Chondrocyte (in vitro differentiated cells): Measurements from ENCODE around the gene IFTAP. TPM values are rescaled to one million over a fixed set of nuclear protein-coding genes. Genes with fewer than 3 reads are reported as not detected.

ENCODE experiments used
- DNase-seq: peaks from one replicate; pipeline ENCODE4 v3.0.0; 2021; ENCODE audit warnings: mixed read lengths, low spot score
- H3K27ac Mint-ChIP-seq: one replicate; pipeline ENCODE4 v1.8.0; 2021; ENCODE audit warnings: mild to moderate bottlenecking, moderate library complexity, mixed read lengths; ENCODE audit not compliant: unreplicated experiment
- H3K27me3 Mint-ChIP-seq: 2 replicates; pipeline ENCODE4 v1.8.0; 2021; ENCODE audit warnings: low read depth, mixed read lengths
- H3K36me3 Mint-ChIP-seq: 2 replicates; pipeline ENCODE4 v1.8.0; 2021; ENCODE audit warnings: low read depth, mixed read lengths
- H3K4me1 Mint-ChIP-seq: 2 replicates; pipeline ENCODE4 v1.8.0; 2021; ENCODE audit warnings: low read depth, mild to moderate bottlenecking, mixed read lengths
- H3K4me3 Mint-ChIP-seq: one replicate; pipeline ENCODE4 v1.8.0; 2021; ENCODE audit warnings: mild to moderate bottlenecking, moderate library complexity, mixed read lengths; ENCODE audit not compliant: unreplicated experiment
- H3K9me3 Mint-ChIP-seq: 2 replicates; pipeline ENCODE4 v1.8.0; 2021; ENCODE audit warnings: low read depth, mixed read lengths
- total RNA-seq: library from RNA; stranded (reverse); gene quantifications from 3 replicates; pipeline ENCODE4 v1.2.1, GENCODE V29; 2021
- TF ChIP-seq, protein P1 (sequence below): fragments of 200-600 bp; sonication (generic); IDR thresholded peaks from 2 replicates; pipeline ENCODE4 v1.5.0; 2021; ENCODE audit warnings: antibody characterized with exemption, mild to moderate bottlenecking, moderate library complexity

Gene IFTAP
- total RNA-seq, 1 donor from 2014 or later: 19.7 TPM

DNA sequence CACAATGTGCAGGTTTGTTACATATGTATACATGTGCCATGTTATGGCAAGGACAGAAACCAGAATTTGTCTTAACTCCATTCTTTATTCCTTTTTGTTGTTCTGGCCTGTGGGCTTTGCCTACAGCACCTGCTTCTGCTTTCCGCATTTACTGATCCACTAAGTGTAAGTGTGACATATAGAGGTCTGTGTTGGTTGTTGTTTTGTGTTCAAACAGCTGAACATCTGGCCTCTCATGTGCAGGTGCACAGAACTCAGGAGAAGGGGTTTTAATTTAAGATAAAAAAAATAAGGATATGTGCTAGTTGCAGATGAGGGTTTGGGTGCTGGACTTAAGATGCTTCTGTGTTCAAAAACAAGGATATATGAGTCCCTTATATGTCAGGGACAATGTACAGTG, 89.5 kb downstream of the IFTAP start:
- no peak overlapping the region for H3K27ac Mint-ChIP-seq
- no peaks in the 10 kb centered on the region for H3K36me3 Mint-ChIP-seq
- peaks cover 33% of the 10 kb centered on the region for H3K27me3 Mint-ChIP-seq
- H3K9me3 Mint-ChIP-seq: peaks cover 3% of the 10 kb centered on the region
- no peaks in the 10 kb centered on the region for H3K4me1 Mint-ChIP-seq
- DNase-seq: no peak
- no peak overlapping the region for H3K4me3 Mint-ChIP-seq
- TF ChIP-seq, protein P1, sequence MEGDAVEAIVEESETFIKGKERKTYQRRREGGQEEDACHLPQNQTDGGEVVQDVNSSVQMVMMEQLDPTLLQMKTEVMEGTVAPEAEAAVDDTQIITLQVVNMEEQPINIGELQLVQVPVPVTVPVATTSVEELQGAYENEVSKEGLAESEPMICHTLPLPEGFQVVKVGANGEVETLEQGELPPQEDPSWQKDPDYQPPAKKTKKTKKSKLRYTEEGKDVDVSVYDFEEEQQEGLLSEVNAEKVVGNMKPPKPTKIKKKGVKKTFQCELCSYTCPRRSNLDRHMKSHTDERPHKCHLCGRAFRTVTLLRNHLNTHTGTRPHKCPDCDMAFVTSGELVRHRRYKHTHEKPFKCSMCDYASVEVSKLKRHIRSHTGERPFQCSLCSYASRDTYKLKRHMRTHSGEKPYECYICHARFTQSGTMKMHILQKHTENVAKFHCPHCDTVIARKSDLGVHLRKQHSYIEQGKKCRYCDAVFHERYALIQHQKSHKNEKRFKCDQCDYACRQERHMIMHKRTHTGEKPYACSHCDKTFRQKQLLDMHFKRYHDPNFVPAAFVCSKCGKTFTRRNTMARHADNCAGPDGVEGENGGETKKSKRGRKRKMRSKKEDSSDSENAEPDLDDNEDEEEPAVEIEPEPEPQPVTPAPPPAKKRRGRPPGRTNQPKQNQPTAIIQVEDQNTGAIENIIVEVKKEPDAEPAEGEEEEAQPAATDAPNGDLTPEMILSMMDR: no peak

DNA sequence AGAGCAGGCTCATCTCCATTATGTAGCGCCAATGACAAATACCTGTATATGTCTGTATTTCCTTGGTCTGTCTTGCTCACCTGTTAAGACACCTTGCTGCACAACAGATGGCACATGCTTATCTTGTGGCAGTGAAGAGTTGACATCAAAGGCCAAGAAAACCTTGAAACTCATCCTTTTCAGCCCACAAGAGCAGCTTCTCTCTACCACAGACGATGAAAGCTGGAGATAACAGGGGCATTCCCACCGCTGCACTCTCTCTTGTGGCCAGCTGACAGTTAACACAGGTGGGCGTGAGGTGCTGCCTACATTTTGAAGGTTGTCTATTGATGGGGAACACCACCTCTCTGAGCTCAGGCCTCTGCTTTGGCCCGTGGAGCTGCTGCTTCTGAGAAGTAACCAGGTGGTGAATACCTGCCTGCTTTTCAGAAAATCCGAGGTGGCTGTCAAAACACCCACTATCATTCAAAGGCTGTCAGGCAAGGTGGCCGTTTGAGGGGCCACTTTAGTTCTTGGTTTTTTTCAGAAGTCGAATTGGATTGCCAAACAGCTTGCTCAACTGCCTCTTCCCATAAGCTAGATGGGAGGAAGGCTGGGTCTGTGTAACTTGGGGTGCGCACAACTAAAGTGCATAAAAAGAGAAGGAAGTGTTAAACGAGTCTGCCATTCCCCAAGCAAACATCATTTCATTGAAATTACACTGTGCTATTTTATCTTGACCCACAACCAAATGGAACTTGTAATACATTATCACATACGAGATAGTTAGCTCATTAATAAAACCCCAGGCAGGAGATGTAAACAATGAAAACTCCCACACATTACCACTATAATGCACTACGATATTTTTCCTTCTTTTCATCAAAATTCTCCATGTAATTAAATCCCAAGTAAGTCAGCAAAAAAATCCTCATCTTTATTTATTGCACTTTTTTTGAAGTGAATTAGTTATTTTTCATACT, 90.8 kb downstream of the IFTAP start:
- no peaks in the 10 kb centered on the region for H3K36me3 Mint-ChIP-seq
- no peaks in the 10 kb centered on the region for H3K4me1 Mint-ChIP-seq
- no peak overlapping the region for H3K4me3 Mint-ChIP-seq
- H3K9me3 Mint-ChIP-seq: peaks cover 3% of the 10 kb centered on the region
- no peak overlapping the region for H3K27ac Mint-ChIP-seq
- TF ChIP-seq, protein P1: no peak
- no peak for DNase-seq
- H3K27me3 Mint-ChIP-seq: peaks cover 35% of the 10 kb centered on the region

DNA sequence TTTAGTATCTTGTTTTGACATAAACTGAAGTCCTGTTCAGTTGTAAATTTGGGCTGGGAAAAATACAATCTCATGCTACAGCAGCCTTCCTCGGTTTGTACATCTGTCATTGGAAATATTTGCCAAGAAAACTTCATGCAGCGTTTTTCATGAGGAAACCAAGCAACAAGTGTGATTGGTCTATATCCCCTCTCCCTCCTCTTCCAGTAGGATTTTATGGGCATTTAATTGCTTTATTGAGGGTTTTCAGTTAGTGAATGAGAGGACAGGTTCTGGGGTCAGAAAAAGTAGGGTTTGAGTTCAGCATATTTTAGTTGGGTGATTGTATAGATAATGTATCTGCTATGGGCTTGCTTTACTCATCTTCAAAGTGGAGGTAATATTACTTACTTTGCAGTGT, 93.8 kb downstream of the IFTAP start:
- TF ChIP-seq, protein P1: no peak
- no peak for DNase-seq

DNA sequence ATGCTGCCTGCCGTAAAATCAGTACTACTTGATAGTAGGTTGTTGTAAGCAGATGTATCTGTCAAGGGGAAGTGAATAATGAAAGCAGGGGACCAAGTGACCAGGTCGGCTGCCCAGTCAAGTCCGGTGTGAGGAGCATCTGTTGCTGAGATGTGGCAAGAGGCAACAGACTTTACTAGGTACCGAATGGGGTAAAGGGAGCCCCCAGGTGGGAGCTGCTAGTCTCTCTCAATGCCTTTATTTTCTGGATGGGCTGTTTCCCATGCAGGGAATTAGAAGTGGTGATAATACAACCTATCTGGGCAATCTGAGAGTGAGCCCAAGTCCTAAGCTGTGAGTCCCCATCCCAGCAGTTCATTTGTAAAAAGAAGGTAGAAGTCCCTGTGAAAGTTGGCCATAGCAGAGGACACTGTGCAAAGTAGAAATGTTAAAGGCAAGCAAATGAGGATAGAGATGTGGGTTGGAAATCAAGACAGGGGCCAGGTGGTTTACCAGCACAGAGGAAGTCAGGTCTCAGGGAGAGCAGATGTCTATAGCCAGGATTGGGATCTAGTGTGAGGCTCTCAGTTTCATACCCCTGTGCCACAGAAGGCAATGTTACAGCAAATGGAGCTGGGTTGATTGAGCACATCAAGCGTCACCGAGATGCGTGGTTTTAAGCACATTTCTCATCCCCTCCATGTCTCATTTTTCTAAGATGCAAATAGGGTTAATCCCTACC, 94.4 kb downstream of the IFTAP start:
- H3K27me3 Mint-ChIP-seq: peaks cover 39% of the 10 kb centered on the region
- no peaks in the 10 kb centered on the region for H3K9me3 Mint-ChIP-seq
- H3K4me1 Mint-ChIP-seq: no peaks in the 10 kb centered on the region
- no peak for DNase-seq
- no peak overlapping the region for H3K4me3 Mint-ChIP-seq
- H3K36me3 Mint-ChIP-seq: no peaks in the 10 kb centered on the region
- no peak overlapping the region for H3K27ac Mint-ChIP-seq
- TF ChIP-seq, protein P1: no peak

More for the DNA sequence above, 93.8 kb downstream of the IFTAP start:
- H3K27ac Mint-ChIP-seq: no peak overlapping the region
- no peaks in the 10 kb centered on the region for H3K9me3 Mint-ChIP-seq
- H3K4me3 Mint-ChIP-seq: no peak overlapping the region
- H3K4me1 Mint-ChIP-seq: no peaks in the 10 kb centered on the region
- H3K27me3 Mint-ChIP-seq: peaks cover 39% of the 10 kb centered on the region
- H3K36me3 Mint-ChIP-seq: no peaks in the 10 kb centered on the region

DNA sequence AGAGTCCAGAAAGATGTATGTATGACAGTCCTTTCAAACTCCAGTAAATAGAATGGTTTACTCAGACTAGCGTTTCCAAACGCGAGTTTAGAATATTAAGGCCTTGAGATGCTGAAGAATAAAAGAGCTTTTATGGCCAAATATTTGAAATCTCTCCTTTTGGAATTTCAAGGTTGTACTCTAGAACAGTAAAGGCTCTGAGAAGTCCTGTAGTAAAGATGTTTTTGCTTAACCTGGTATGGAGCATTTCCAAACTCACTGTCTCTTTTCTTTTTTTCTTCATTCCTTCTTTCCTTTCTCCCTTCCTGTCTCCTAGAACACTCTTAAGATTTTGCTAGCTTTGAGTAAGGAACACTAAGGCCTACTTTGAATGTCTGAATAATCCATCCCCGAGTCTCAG, 95.1 kb downstream of the IFTAP start:
- DNase-seq: no peak
- TF ChIP-seq, protein P1: no peak
- no peaks in the 10 kb centered on the region for H3K36me3 Mint-ChIP-seq
- H3K27me3 Mint-ChIP-seq: peaks cover 36% of the 10 kb centered on the region
- no peak overlapping the region for H3K4me3 Mint-ChIP-seq
- no peak overlapping the region for H3K27ac Mint-ChIP-seq
- H3K9me3 Mint-ChIP-seq: no peaks in the 10 kb centered on the region
- H3K4me1 Mint-ChIP-seq: no peaks in the 10 kb centered on the region
